GM10266 (cell line): ENCODE data around the gene TMEM176B.

Experiments used
- DNase-seq: peaks from one replicate; pipeline ENCODE4 v3.0.0; 2012; ENCODE audit errors: extremely low spot score
- CTCF ChIP-seq: IDR thresholded peaks from 2 replicates; pipeline ENCODE4 v1.5.1; 2012; ENCODE audit warnings: mild to moderate bottlenecking, low read depth; ENCODE audit not compliant: control insufficient read depth, insufficient read depth; ENCODE audit errors: missing control alignments

Gene TMEM176B

GRCh38 chr7:150799741-150800580 lies at the start of gene TMEM176B:
Gene TMEM176B, minus strand, starts transcription at chr7:150800364. Its CDS starts 3,795 bp downstream, at chr7:150796569.
- no peak for TF ChIP-seq CTCF
- DNase-seq: no peak

- no peak for TF ChIP-seq CTCF
- no peak for DNase-seq
Observed at GRCh38 chr7:150849204-150849775, 49.1 kb upstream of the TMEM176B start.

- TF ChIP-seq CTCF: no peak
- no peak for DNase-seq
Observed at GRCh38 chr7:150848561-150849115, 48.5 kb upstream of the TMEM176B start.

- TF ChIP-seq CTCF: no peak
- DNase-seq: no peak
Observed at GRCh38 chr7:150848111-150848510, 47.9 kb upstream of the TMEM176B start.

GRCh38 chr7:150847536-150847935 lies 47.4 kb upstream of the TMEM176B start:
- DNase-seq: no peak
- no peak for TF ChIP-seq CTCF

- TF ChIP-seq CTCF: no peak
- DNase-seq: no peak
Observed at GRCh38 chr7:150846291-150847115, 46.3 kb upstream of the TMEM176B start.
